T follicular helper cell (primary cell): ENCODE measurements around the gene SET.
"Not testable (repeated sequence)": the region's sequence is repeated elsewhere in the genome, so short reads cannot be mapped to it uniquely, and the experiment has no call there.

Source experiments
- DNase-seq: peaks from one replicate; pipeline ENCODE4 v3.0.0-alpha.2; 2020; ENCODE audit warnings: low read depth
- total RNA-seq, 2 experiments: gene quantifications; one replicate each; lab custom pipeline; 2026; lab: John Stamatoyannopoulos, UW

SET gene
- 512 to 1,152 reads per million in 2 experiments for total RNA-seq

- DNase-seq = peak; percentile 85
Observed at GRCh38 chr9:128688501-128689292, at the start of gene SET. Gene SET, plus strand, starts transcription at chr9:128689222. Its CDS starts 361 bp downstream, at chr9:128689583.

GRCh38 chr9:128640603-128641002 lies 48.4 kb upstream of the SET start:
- DNase-seq = no peak

GRCh38 chr9:128642675-128643245 lies 46.3 kb upstream of the SET start:
- DNase-seq = no peak

GRCh38 chr9:128643519-128644300 lies 45.3 kb upstream of the SET start:
- no peak for DNase-seq

- peak; percentile 55 for DNase-seq
Observed at GRCh38 chr9:128648206-128648605, 40.8 kb upstream of the SET start.

GRCh38 chr9:128651798-128652197 lies 37.2 kb upstream of the SET start:
- DNase-seq = no peak

GRCh38 chr9:128653908-128654307 lies 35.1 kb upstream of the SET start:
- DNase-seq = no peak

- no peak for DNase-seq
Observed at GRCh38 chr9:128654481-128654880, 34.5 kb upstream of the SET start.

GRCh38 chr9:128656416-128657343 lies 32.3 kb upstream of the SET start, which contains the start of gene DYNC2I2:
Gene DYNC2I2, minus strand, starts transcription at chr9:128656847. Its CDS starts 121 bp downstream, at chr9:128656726.
- peak; percentile 95 for DNase-seq

GRCh38 chr9:128657344-128657704 lies 31.7 kb upstream of the SET start:
- no peak for DNase-seq

- no peak for DNase-seq
Observed at GRCh38 chr9:128657796-128658195, 31.2 kb upstream of the SET start.

GRCh38 chr9:128666481-128666941 lies 22.5 kb upstream of the SET start:
- DNase-seq = not testable (repeated sequence)

GRCh38 chr9:128669786-128670185 lies 19.2 kb upstream of the SET start:
- DNase-seq = no peak

- DNase-seq = no peak
Observed at GRCh38 chr9:128675382-128675781, 13.6 kb upstream of the SET start.

- no peak for DNase-seq
Observed at GRCh38 chr9:128677794-128678193, 11.2 kb upstream of the SET start.

- DNase-seq = no peak
Observed at GRCh38 chr9:128683340-128684064, 5.5 kb upstream of the SET start.

- no peak for DNase-seq
Observed at GRCh38 chr9:128684065-128684324, 5.0 kb upstream of the SET start.

GRCh38 chr9:128684325-128685199 lies 4.5 kb upstream of the SET start:
- peak; percentile 58 for DNase-seq

- no peak for DNase-seq
Observed at GRCh38 chr9:128685636-128686489, 3.2 kb upstream of the SET start.
